IMR-90 (cell line): ENCODE measurements around the gene RASSF5. TPM values are rescaled to one million over a fixed set of nuclear protein-coding genes. Genes with fewer than 3 reads are reported as not detected.

ENCODE experiments used
- ATAC-seq: fragments of 200-7000 bp; cut with Tn5 transposase; 2 replicates; pipeline ENCODE4 v1.9.1; 2020; ENCODE audit warnings: low read depth, mild to moderate bottlenecking, moderate library complexity
- BruUV-seq: library from RNA; stranded (reverse); fragments of 400-500 nt; replicated peaks from 2 replicates; lab custom pipeline; 2021; lab: Mats Ljungman, UMichigan
- CTCF ChIA-PET: fragments of 300-600 bp; formaldehyde crosslinking; extraction: SDS; loops from one replicate; lab custom pipeline; 2021; ENCODE audit warnings: antibody characterized with exemption; lab: Yijun Ruan, JAX
- POLR2A ChIA-PET: fragments of 300-600 bp; sonication (Branson Sonifier 250); formaldehyde crosslinking; loops from one replicate; lab custom pipeline; 2022; ENCODE audit warnings: antibody characterized with exemption; ENCODE audit not compliant: unreplicated experiment; lab: Charles Lee
- DNase-seq: peaks from one replicate; pipeline ENCODE4 v3.0.0; 2013
- H2AFZ ChIP-seq: replicated peaks from 2 replicates; pipeline ENCODE3; 2013; ENCODE audit warnings: low read length, mild to moderate bottlenecking; ENCODE audit not compliant: poor library complexity
- H2AK5ac ChIP-seq: 2 replicates; pipeline ENCODE4 v1.6.1; 2013; ENCODE audit warnings: low read depth, low read length, inconsistent platforms
- H2AK9ac ChIP-seq: replicated peaks from 2 replicates; pipeline ENCODE3; 2013; ENCODE audit warnings: mild to moderate bottlenecking, low read depth, low read length, moderate library complexity; ENCODE audit not compliant: poor library complexity
- H2BK120ac ChIP-seq: 2 replicates; pipeline ENCODE4 v1.6.1; 2013; ENCODE audit warnings: low read depth, low read length, inconsistent platforms
- H2BK15ac ChIP-seq: 3 replicates; pipeline ENCODE4 v1.6.1; 2013; ENCODE audit warnings: low read depth, low read length, inconsistent platforms
- H2BK20ac ChIP-seq: 2 replicates; pipeline ENCODE4 v1.6.1; 2013; ENCODE audit warnings: low read depth, mild to moderate bottlenecking, inconsistent platforms, low read length, moderate library complexity
- H2BK5ac ChIP-seq: 2 replicates; pipeline ENCODE4 v1.6.1; 2013; ENCODE audit warnings: mild to moderate bottlenecking, low read depth, low read length, inconsistent platforms; ENCODE audit not compliant: poor library complexity, severe bottlenecking
- H3K14ac ChIP-seq: replicated peaks from 2 replicates; pipeline ENCODE4 v1.6.1; 2013; ENCODE audit warnings: low read depth, low read length, inconsistent platforms
- H3K18ac ChIP-seq: 2 replicates; pipeline ENCODE4 v1.6.1; 2013; ENCODE audit warnings: low read depth, low read length, control low read depth
- H3K23ac ChIP-seq: 2 replicates; pipeline ENCODE4 v1.6.1; 2013; ENCODE audit warnings: low read depth, low read length, inconsistent platforms
- H3K27ac ChIP-seq: 2 replicates; pipeline ENCODE4 v1.5.1; 2013; ENCODE audit warnings: mild to moderate bottlenecking, control low read depth, low read length; ENCODE audit not compliant: insufficient read depth
- H3K27me3 ChIP-seq: 2 replicates; pipeline ENCODE4 v1.6.1; 2013; ENCODE audit warnings: low read length; ENCODE audit not compliant: control insufficient read depth, insufficient read depth
- H3K36me3 ChIP-seq: 2 replicates; pipeline ENCODE4 v1.6.1; 2013; ENCODE audit warnings: low read length, mixed read lengths; ENCODE audit not compliant: control insufficient read depth, insufficient read depth
- H3K4ac ChIP-seq: 2 replicates; pipeline ENCODE4 v1.6.1; 2013; ENCODE audit warnings: low read depth, low read length, inconsistent platforms
- H3K4me1 ChIP-seq: 2 replicates; pipeline ENCODE4 v1.6.1; 2013; ENCODE audit warnings: low read length, mixed read lengths; ENCODE audit not compliant: control insufficient read depth, insufficient read depth
- H3K4me2 ChIP-seq: 2 replicates; pipeline ENCODE4 v1.6.1; 2013; ENCODE audit warnings: low read depth, mild to moderate bottlenecking, control low read depth, low read length, moderate library complexity
- H3K4me3 ChIP-seq: 2 replicates; pipeline ENCODE4 v1.5.1; 2013; ENCODE audit warnings: low read depth, mild to moderate bottlenecking, control low read depth, low read length, moderate library complexity; ENCODE audit not compliant: insufficient read depth
- H3K56ac ChIP-seq: 2 replicates; pipeline ENCODE4 v1.6.1; 2013; ENCODE audit warnings: low read length, inconsistent platforms; ENCODE audit not compliant: insufficient read depth; ENCODE audit errors: extremely low read depth
- H3K79me1 ChIP-seq, 2 experiments: 2 replicates each; pipeline ENCODE4 v1.6.1; 2013; ENCODE audit warnings: low read length in 2 of 2, inconsistent platforms in 1 of 2, low read depth in 1 of 2
- H3K9ac ChIP-seq: 2 replicates; pipeline ENCODE4 v1.6.1; 2013; ENCODE audit warnings: low read depth, low read length, control low read depth
- H3K9me1 ChIP-seq: 2 replicates; pipeline ENCODE4 v1.6.1; 2013; ENCODE audit warnings: low read length, inconsistent platforms; ENCODE audit not compliant: insufficient read depth
- H3K9me3 ChIP-seq: 2 replicates; pipeline ENCODE4 v1.6.1; 2013; ENCODE audit warnings: low read length; ENCODE audit not compliant: control insufficient read depth, insufficient read depth
- H4K20me1 ChIP-seq: 2 replicates; pipeline ENCODE4 v1.6.1; 2013; ENCODE audit warnings: low read length, inconsistent platforms; ENCODE audit not compliant: insufficient read depth
- H4K5ac ChIP-seq: 2 replicates; pipeline ENCODE4 v1.6.1; 2013; ENCODE audit warnings: mild to moderate bottlenecking, low read depth, low read length, control low read depth
- H4K8ac ChIP-seq, 2 experiments: 2 replicates each; pipeline ENCODE4 v1.6.1; 2013; ENCODE audit warnings: low read depth in 2 of 2, low read length in 2 of 2, control low read depth in 1 of 2, inconsistent platforms in 1 of 2
- H4K91ac ChIP-seq: 2 replicates; pipeline ENCODE4 v1.6.1; 2013; ENCODE audit warnings: low read depth, low read length, inconsistent platforms; ENCODE audit not compliant: insufficient read depth
- BHLHE40 ChIP-seq: fragments of 150-350 bp; IDR thresholded peaks from 2 replicates; pipeline ENCODE4 v1.6.1; 2016; ENCODE audit warnings: mild to moderate bottlenecking, low read depth, low read length
- CEBPB ChIP-seq: IDR thresholded peaks from 2 replicates; pipeline ENCODE4 v1.6.1; 2012; ENCODE audit warnings: low read depth, low read length, improper control_type of control experiment
- CHD1 ChIP-seq: IDR thresholded peaks from 2 replicates; pipeline ENCODE4 v1.6.1; 2012; ENCODE audit warnings: low read depth, low read length, improper control_type of control experiment
- FOS ChIP-seq: fragments of 150-350 bp; IDR thresholded peaks from 2 replicates; pipeline ENCODE4 v1.6.1; 2016; ENCODE audit warnings: low read depth, low read length
- MAFK ChIP-seq: IDR thresholded peaks from 2 replicates; pipeline ENCODE4 v1.6.1; 2012; ENCODE audit warnings: low read depth, low read length, improper control_type of control experiment
- MAZ ChIP-seq: IDR thresholded peaks from 2 replicates; pipeline ENCODE4 v1.6.1; 2012; ENCODE audit warnings: low read depth, mild to moderate bottlenecking, low read length, improper control_type of control experiment, moderate library complexity, borderline replicate concordance
- MXI1 ChIP-seq: IDR thresholded peaks from 2 replicates; pipeline ENCODE4 v1.6.1; 2012; ENCODE audit warnings: low read depth, mild to moderate bottlenecking, low read length, moderate library complexity, borderline replicate concordance
- NFE2L2 ChIP-seq: fragments of 150-350 bp; IDR thresholded peaks from 2 replicates; pipeline ENCODE4 v1.6.1; 2016; ENCODE audit warnings: low read depth, mild to moderate bottlenecking, low read length
- POLR2A ChIP-seq: IDR thresholded peaks from 2 replicates; pipeline ENCODE4 v1.6.1; 2012; ENCODE audit warnings: mild to moderate bottlenecking, low read depth, low read length
- RAD21 ChIP-seq: IDR thresholded peaks from 2 replicates; pipeline ENCODE4 v1.6.1; 2012; ENCODE audit warnings: low read length, improper control_type of control experiment
- RCOR1 ChIP-seq: IDR thresholded peaks from 2 replicates; pipeline ENCODE4 v1.6.1; 2012; ENCODE audit warnings: mild to moderate bottlenecking, low read length, improper control_type of control experiment; ENCODE audit not compliant: insufficient replicate concordance
- RFX5 ChIP-seq: IDR thresholded peaks from 2 replicates; pipeline ENCODE4 v1.8.0; 2012; ENCODE audit warnings: low read depth, mild to moderate bottlenecking, low read length, moderate library complexity
- SMC3 ChIP-seq: fragments of 150-350 bp; IDR thresholded peaks from 2 replicates; pipeline ENCODE4 v1.6.1; 2016; ENCODE audit warnings: low read depth, mild to moderate bottlenecking, antibody characterized with exemption, low read length, moderate library complexity
- WGBS, 2 experiments: methylation state at CpG; one replicate each; pipeline versions ENCODE4 v1.1.5 to v1.1.7; 2013; ENCODE audit warnings: missing lambda C conversion rate in 2 of 2; ENCODE audit not compliant: insufficient read length in 1 of 2; ENCODE audit errors: extremely low coverage in 2 of 2; 5-methylcytosine and 5-hydroxymethylcytosine counted together
- dilution Hi-C: fragments of 300-500 bp; cut with HindIII; formaldehyde crosslinking; loops from one replicate; pipeline ENCODE4 v1.14.3; 2018; ENCODE audit warnings: low sequenced_read_pairs; ENCODE audit not compliant: unreplicated experiment
- in situ Hi-C: fragments of 300-500 bp; cut with MboI; formaldehyde crosslinking; loops from 3 replicates; pipeline ENCODE4 v1.14.3; 2019; ENCODE audit warnings: low sequenced_read_pairs, inconsistent platforms, mixed read lengths
- intact Hi-C: fragments of 100-400 bp; cut with micrococcal nuclease; formaldehyde crosslinking; loops from 2 replicates; pipeline ENCODE4 v1.10.0; 2022
- polyA plus RNA-seq, 3 experiments: library from polyadenylated mRNA; depleted of rRNA; stranded (reverse); fragments of >200 nt; gene quantifications; 2 replicates each; pipeline ENCODE4 v1.2.3, GENCODE V29; 2012; ENCODE audit warnings: low replicate concordance in 1 of 3
- total RNA-seq: library from RNA; depleted of rRNA; stranded (reverse); fragments of >200 nt; gene quantifications from 2 replicates; pipeline ENCODE4 v1.2.3, GENCODE V29; 2012
- TF ChIP-seq, protein P1 (sequence below): conservative IDR thresholded peaks from 2 replicates; pipeline ENCODE4 v1.5.1; 2012; ENCODE audit warnings: mild to moderate bottlenecking, low read depth, low read length, improper control_type of control experiment
- TF ChIP-seq, protein P2 (sequence below): fragments of 150-350 bp; IDR thresholded peaks from 2 replicates; pipeline ENCODE4 v1.6.1; 2017; ENCODE audit warnings: mild to moderate bottlenecking, antibody characterized with exemption, low read length, low read depth
- TF ChIP-seq, protein P3 (sequence below): fragments of 150-350 bp; IDR thresholded peaks from 2 replicates; pipeline ENCODE4 v1.6.1; 2016; ENCODE audit warnings: low read depth, mild to moderate bottlenecking, low read length, moderate library complexity, borderline replicate concordance

Gene RASSF5
- total and polyA plus RNA-seq, 2 of the 4 experiments (the other 2 are of a cell fraction): 0.18 to 1.1 TPM

DNA sequence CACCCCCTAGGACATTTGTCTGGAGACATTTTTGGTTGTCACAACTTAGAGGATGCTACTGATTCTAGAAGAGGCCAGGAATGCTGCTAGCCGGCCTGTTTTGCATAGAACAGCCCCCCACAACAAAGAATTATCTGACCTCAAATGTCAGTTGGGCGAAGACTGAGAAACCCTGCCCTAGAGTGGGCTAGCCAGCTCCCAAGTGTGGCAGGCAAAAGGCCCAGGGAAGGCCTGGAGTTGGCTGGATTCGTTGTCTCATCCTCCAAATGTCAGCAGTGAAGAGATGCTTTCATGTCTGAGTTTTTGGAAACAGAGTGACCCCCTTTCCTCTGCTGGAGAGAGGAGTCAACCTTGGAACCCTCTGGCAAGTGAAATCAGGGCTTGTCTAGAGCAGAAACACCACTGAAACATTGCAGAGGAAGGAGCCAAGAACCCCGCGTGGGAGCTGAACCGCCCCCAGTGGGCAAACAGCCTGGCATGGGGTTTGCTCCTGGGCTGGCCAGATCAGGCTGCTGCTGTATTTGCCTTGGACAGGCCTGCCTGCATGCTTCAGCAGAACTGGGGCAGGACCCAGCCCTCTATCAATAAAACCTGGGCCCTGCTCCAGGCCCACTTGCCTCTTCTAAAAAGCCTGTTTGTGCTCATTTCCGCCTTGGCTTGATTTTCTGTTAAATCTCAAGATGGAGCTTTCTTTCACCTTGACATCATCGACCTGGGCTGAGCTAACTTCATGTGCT, 32.9 kb downstream of the RASSF5 start:
- ChIA-PET CTCF (no interaction called here), POLR2A (no interaction called here)
- H2BK5ac ChIP-seq: no peak overlapping the region
- H3K56ac ChIP-seq: no peak overlapping the region
- H3K4me2 ChIP-seq: no peak overlapping the region
- H4K8ac ChIP-seq: no peak overlapping the region
- dilution Hi-C loops: no loop called here
- H3K9me1 ChIP-seq: no peaks in the 10 kb centered on the region; the same call in 1 of the 2 replicates
- H4K20me1 ChIP-seq: peaks cover 5% of the 10 kb centered on the region
- no peaks in the 10 kb centered on the region for H3K27me3 ChIP-seq
- H3K4ac ChIP-seq: no peak overlapping the region
- H4K91ac ChIP-seq: no peak overlapping the region
- no peak overlapping the region for H2BK20ac ChIP-seq
- intact Hi-C loops: no loop called here
- no peak overlapping the region for H3K27ac ChIP-seq
- no peak overlapping the region for H2AK9ac ChIP-seq
- no peak overlapping the region for H3K9ac ChIP-seq
- no TSS peak for BruUV-seq
- H2AK5ac ChIP-seq: no peak overlapping the region
- H3K4me1 ChIP-seq: no peaks in the 10 kb centered on the region
- H2AFZ ChIP-seq: no peak overlapping the region
- H3K36me3 ChIP-seq: 0 out of 2 replicates have a peak, but pooled peaks cover 2% of the 10 kb centered on the region
- TF ChIP-seq BHLHE40: no peak
- TF ChIP-seq CEBPB: no peak
- TF ChIP-seq RCOR1: no peak
- no peak for TF ChIP-seq SMC3
- TF ChIP-seq, protein P1, sequence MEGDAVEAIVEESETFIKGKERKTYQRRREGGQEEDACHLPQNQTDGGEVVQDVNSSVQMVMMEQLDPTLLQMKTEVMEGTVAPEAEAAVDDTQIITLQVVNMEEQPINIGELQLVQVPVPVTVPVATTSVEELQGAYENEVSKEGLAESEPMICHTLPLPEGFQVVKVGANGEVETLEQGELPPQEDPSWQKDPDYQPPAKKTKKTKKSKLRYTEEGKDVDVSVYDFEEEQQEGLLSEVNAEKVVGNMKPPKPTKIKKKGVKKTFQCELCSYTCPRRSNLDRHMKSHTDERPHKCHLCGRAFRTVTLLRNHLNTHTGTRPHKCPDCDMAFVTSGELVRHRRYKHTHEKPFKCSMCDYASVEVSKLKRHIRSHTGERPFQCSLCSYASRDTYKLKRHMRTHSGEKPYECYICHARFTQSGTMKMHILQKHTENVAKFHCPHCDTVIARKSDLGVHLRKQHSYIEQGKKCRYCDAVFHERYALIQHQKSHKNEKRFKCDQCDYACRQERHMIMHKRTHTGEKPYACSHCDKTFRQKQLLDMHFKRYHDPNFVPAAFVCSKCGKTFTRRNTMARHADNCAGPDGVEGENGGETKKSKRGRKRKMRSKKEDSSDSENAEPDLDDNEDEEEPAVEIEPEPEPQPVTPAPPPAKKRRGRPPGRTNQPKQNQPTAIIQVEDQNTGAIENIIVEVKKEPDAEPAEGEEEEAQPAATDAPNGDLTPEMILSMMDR: no peak
- TF ChIP-seq, protein P2, sequence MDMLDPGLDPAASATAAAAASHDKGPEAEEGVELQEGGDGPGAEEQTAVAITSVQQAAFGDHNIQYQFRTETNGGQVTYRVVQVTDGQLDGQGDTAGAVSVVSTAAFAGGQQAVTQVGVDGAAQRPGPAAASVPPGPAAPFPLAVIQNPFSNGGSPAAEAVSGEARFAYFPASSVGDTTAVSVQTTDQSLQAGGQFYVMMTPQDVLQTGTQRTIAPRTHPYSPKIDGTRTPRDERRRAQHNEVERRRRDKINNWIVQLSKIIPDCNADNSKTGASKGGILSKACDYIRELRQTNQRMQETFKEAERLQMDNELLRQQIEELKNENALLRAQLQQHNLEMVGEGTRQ: no peak
- TF ChIP-seq NFE2L2: no peak
- TF ChIP-seq, protein P3, sequence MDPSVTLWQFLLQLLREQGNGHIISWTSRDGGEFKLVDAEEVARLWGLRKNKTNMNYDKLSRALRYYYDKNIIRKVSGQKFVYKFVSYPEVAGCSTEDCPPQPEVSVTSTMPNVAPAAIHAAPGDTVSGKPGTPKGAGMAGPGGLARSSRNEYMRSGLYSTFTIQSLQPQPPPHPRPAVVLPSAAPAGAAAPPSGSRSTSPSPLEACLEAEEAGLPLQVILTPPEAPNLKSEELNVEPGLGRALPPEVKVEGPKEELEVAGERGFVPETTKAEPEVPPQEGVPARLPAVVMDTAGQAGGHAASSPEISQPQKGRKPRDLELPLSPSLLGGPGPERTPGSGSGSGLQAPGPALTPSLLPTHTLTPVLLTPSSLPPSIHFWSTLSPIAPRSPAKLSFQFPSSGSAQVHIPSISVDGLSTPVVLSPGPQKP: no peak
- no peak for TF ChIP-seq RAD21
- no peak for TF ChIP-seq CHD1
- no peak for TF ChIP-seq FOS
- no peak for TF ChIP-seq MXI1
- TF ChIP-seq MAFK: no peak
- TF ChIP-seq MAZ: no peak
- no peak for TF ChIP-seq RFX5
- no peak for TF ChIP-seq POLR2A
- H4K5ac ChIP-seq: no peak overlapping the region
- no CpG with 5 or more reads among the region's 8 CpGs for WGBS, 2 experiments
- H3K4me3 ChIP-seq: no peak overlapping the region
- ATAC-seq (no peak; the same call in none of the 2 replicates), DNase-seq (no peak)
- in situ Hi-C loops: loop anchor here (5.0 kb wide), 1 partner anchor 58 kb away; no protein-coding TSS in a partner anchor
- no peak overlapping the region for H3K23ac ChIP-seq
- H3K18ac ChIP-seq: no peak overlapping the region
- no peak overlapping the region for H2BK120ac ChIP-seq
- no peaks in the 10 kb centered on the region for H3K79me1 ChIP-seq
- H3K9me3 ChIP-seq: no peaks in the 10 kb centered on the region
- H3K14ac ChIP-seq: no peak overlapping the region
- no peak overlapping the region for H2BK15ac ChIP-seq
